Endothelial cell of umbilical vein (primary cell): ENCODE measurements around the gene FAM117B. TPM values are rescaled to one million over a fixed set of nuclear protein-coding genes. Genes with fewer than 3 reads are reported as not detected.
"Not testable (repeated sequence)": the region's sequence is repeated elsewhere in the genome, so short reads cannot be mapped to it uniquely, and the experiment has no call there.

Experiments
- BruUV-seq: library from RNA; stranded (reverse); fragments of 400-500 nt; replicated peaks from 2 replicates; lab custom pipeline; 2021; lab: Mats Ljungman, UMichigan
- CTCF ChIA-PET: fragments of 300-600, 350-600 bp; sonication (Branson Sonifier 250); formaldehyde crosslinking; loops from one replicate; lab custom pipeline; 2021; ENCODE audit warnings: antibody characterized with exemption, inconsistent platforms; lab: Charles Lee
- POLR2A ChIA-PET: fragments of 300-600, 350-600 bp; sonication (Branson Sonifier 250); formaldehyde crosslinking; loops from one replicate; lab custom pipeline; 2021; ENCODE audit warnings: antibody characterized with exemption, inconsistent platforms; lab: Charles Lee
- DNase-seq: peaks from one replicate; pipeline ENCODE4 v3.0.0-alpha.2; 2011; ENCODE audit warnings: low read depth, low spot score
- FAIRE-seq: peaks from 2 replicates; lab custom pipeline; 2011; peaks lifted over from hg19 to GRCh38; lab: Jason Lieb, UNC
- H2AFZ ChIP-seq: 2 replicates; pipeline ENCODE4 v1.6.0; 2012; ENCODE audit warnings: low read depth, low read length, control low read depth, inconsistent platforms
- H3K27ac ChIP-seq: 2 replicates; pipeline ENCODE4 v1.5.1; 2011; ENCODE audit warnings: low read depth, mild to moderate bottlenecking, control low read depth, low read length, moderate library complexity; ENCODE audit not compliant: insufficient read depth
- H3K27me3 ChIP-seq, 2 experiments: 2 replicates each; pipeline versions ENCODE4 v1.6.0 to v1.6.1; 2011; ENCODE audit warnings: low read length in 2 of 2, mixed read lengths in 1 of 2; ENCODE audit not compliant: control insufficient read depth in 2 of 2, insufficient read depth in 2 of 2
- H3K36me3 ChIP-seq, 2 experiments: 2 replicates in 1 of 2; 3 replicates in 1 of 2; pipeline ENCODE4 v1.5.1; 2011; ENCODE audit warnings: low read length in 2 of 2, mild to moderate bottlenecking in 1 of 2, moderate library complexity in 1 of 2; ENCODE audit not compliant: control insufficient read depth in 2 of 2, insufficient read depth in 2 of 2; ENCODE audit errors: extremely low read depth in 1 of 2
- H3K4me1 ChIP-seq: 3 replicates; pipeline ENCODE4 v1.5.1; 2011; ENCODE audit warnings: mild to moderate bottlenecking, low read length; ENCODE audit not compliant: control insufficient read depth, insufficient read depth; ENCODE audit errors: extremely low read depth
- H3K4me2 ChIP-seq: 2 replicates; pipeline ENCODE4 v1.6.1; 2011; ENCODE audit warnings: low read length, control low read depth, mixed read lengths; ENCODE audit not compliant: insufficient read depth
- H3K4me3 ChIP-seq, 3 experiments: fragments of 200-600 bp in 1 of 3; sonication (generic), shearing (Covaris generic) in 1 of 3; replicated peaks in 1 of 3; 2 replicates each; pipeline ENCODE4 v1.5.1; 2011 to 2016; ENCODE audit warnings: control low read depth in 3 of 3, low read length in 3 of 3, mild to moderate bottlenecking in 2 of 3, inconsistent platforms in 1 of 3, low read depth in 1 of 3, moderate library complexity in 1 of 3; ENCODE audit not compliant: insufficient read depth in 1 of 3
- H3K79me2 ChIP-seq: 2 replicates; pipeline ENCODE4 v1.6.0; 2012; ENCODE audit warnings: low read length, inconsistent platforms; ENCODE audit not compliant: control insufficient read depth, insufficient read depth
- H3K9ac ChIP-seq: replicated peaks from 2 replicates; pipeline ENCODE3; 2011; ENCODE audit warnings: low read length, control low read depth; ENCODE audit not compliant: insufficient read depth; ENCODE audit errors: extremely low read depth
- H3K9me1 ChIP-seq: replicated peaks from 3 replicates; pipeline ENCODE4 v1.6.0; 2011; ENCODE audit warnings: mild to moderate bottlenecking, low read length; ENCODE audit not compliant: control insufficient read depth, insufficient read depth; ENCODE audit errors: extremely low read depth
- H3K9me3 ChIP-seq: replicated peaks from 2 replicates; pipeline ENCODE4 v1.5.1; 2012; ENCODE audit warnings: low read length, inconsistent platforms; ENCODE audit not compliant: control insufficient read depth, insufficient read depth
- H4K20me1 ChIP-seq: replicated peaks from 2 replicates; pipeline ENCODE3; 2011; ENCODE audit warnings: mild to moderate bottlenecking, low read length; ENCODE audit not compliant: control insufficient read depth, insufficient read depth; ENCODE audit errors: extremely low read depth
- CTCF ChIP-seq, 2 donors: IDR thresholded peaks; 1 replicate in 1 of 2; 2 replicates in 1 of 2; pipeline ENCODE4 v1.5.1; 2011; ENCODE audit warnings: low read length in 2 of 2, mild to moderate bottlenecking in 2 of 2, moderate library complexity in 2 of 2, control low read depth in 1 of 2, inconsistent platforms in 1 of 2, low read depth in 1 of 2; ENCODE audit not compliant: insufficient read depth in 1 of 2; ENCODE audit errors: extremely low read depth in 1 of 2
- EZH2 ChIP-seq: IDR thresholded peaks from 2 replicates; pipeline ENCODE4 v1.6.1; 2012; ENCODE audit warnings: borderline replicate concordance, low read depth, mild to moderate bottlenecking, moderate library complexity, low read length, inconsistent platforms; ENCODE audit not compliant: severe bottlenecking
- FOS ChIP-seq: IDR thresholded peaks from 2 replicates; pipeline ENCODE4 v1.6.1; 2011; ENCODE audit warnings: mild to moderate bottlenecking, low read length, moderate library complexity, borderline replicate concordance; ENCODE audit not compliant: insufficient read depth
- GATA2 ChIP-seq: IDR thresholded peaks from 2 replicates; pipeline ENCODE4 v1.7.0; 2011; ENCODE audit warnings: low read depth, mild to moderate bottlenecking, moderate library complexity, mixed read lengths, low read length; ENCODE audit not compliant: insufficient read length, insufficient read depth
- JUN ChIP-seq: IDR thresholded peaks from 2 replicates; pipeline ENCODE4 v1.6.1; 2011; ENCODE audit warnings: borderline replicate concordance, low read depth; ENCODE audit not compliant: insufficient read length, insufficient read depth
- MAX ChIP-seq: IDR thresholded peaks from 2 replicates; pipeline ENCODE4 v1.6.1; 2011; ENCODE audit not compliant: insufficient read depth, insufficient read length
- MYC ChIP-seq: IDR thresholded peaks from one replicate; pipeline ENCODE4 v1.6.1; 2011; ENCODE audit warnings: mild to moderate bottlenecking, low read depth, low read length
- POLR2A ChIP-seq: IDR thresholded peaks from 2 replicates; pipeline ENCODE4 v1.6.1; 2012; ENCODE audit warnings: low read depth, mild to moderate bottlenecking, control low read depth, low read length
- POLR2AphosphoS5 ChIP-seq: IDR thresholded peaks from 2 replicates; pipeline ENCODE4 v1.6.1; 2012; ENCODE audit warnings: low read depth, mild to moderate bottlenecking, control low read depth, low read length, moderate library complexity; ENCODE audit not compliant: insufficient read depth
- dilution Hi-C: fragments of 300-500 bp; cut with MboI; formaldehyde crosslinking; loops from one replicate; pipeline ENCODE4 v1.15.0; 2019; ENCODE audit warnings: low sequenced_read_pairs; ENCODE audit not compliant: extremely low pct_ligation_motif_present
- intact Hi-C: fragments of 100-400 bp; cut with micrococcal nuclease; formaldehyde crosslinking; loops from one replicate; pipeline ENCODE4 v1.10.0; 2022
- polyA plus RNA-seq, 4 experiments: library from polyadenylated mRNA; depleted of rRNA in 3 of 4; stranded (reverse) in 3 of 4; unstranded in 1 of 4; fragments of >200 nt; gene quantifications; 2 replicates each; pipeline versions ENCODE4 v1.2.1 to v1.2.3, GENCODE V29; 2011 to 2012; ENCODE audit warnings: missing spikeins in 1 of 4
- total RNA-seq: library from RNA; stranded (reverse); gene quantifications from 2 replicates; pipeline ENCODE4 v1.2.3, GENCODE V29; 2021

The FAM117B gene
- total and polyA plus RNA-seq, 2 donors (not counting 3 experiments of a cell fraction or from before 2014, with no cell fraction given) = 1.3 to 7.0 TPM

GRCh38 chr2:202797944-202798343 is 163.2 kb downstream of the FAM117B start:
- no peak for DNase-seq
- ChIA-PET CTCF (interaction anchor here (0.8 to 1.5 kb wide), 2 partner anchors 11 to 73 kb away, joined by 3 to 6 read pairs; no protein-coding TSS in a partner anchor), POLR2A (no interaction called here)
- intact Hi-C loops (no loop called here), dilution Hi-C loops (no loop called here)
- Histone ChIP-seq H3K4me1 (no peaks in the 10 kb centered on the region), H3K4me2 (no peak overlapping the region), H3K27ac (no peak overlapping the region), H4K20me1 (no peaks in the 10 kb centered on the region), H3K9me3 (no peaks in the 10 kb centered on the region), H3K9ac (no peak overlapping the region), H3K36me3 (no peaks in the 10 kb centered on the region), H3K79me2 (no peaks in the 10 kb centered on the region), H3K9me1 (no peaks in the 10 kb centered on the region), H3K27me3 (no peaks in the 10 kb centered on the region), H2AFZ (no peak overlapping the region), H3K4me3 (no peak overlapping the region)
- no TSS peak for BruUV-seq
- TF ChIP-seq GATA2 = no peak
- TF ChIP-seq POLR2AphosphoS5 = no peak
- no peak for TF ChIP-seq MAX
- TF ChIP-seq MYC = no peak
- TF ChIP-seq FOS = no peak
- TF ChIP-seq JUN = no peak
- TF ChIP-seq EZH2 = no peak
- no peak for TF ChIP-seq CTCF (IDR thresholded peaks at IDR 0.05; ENCODE audit: extremely low read depth in 1 of 2, insufficient read depth in 1 of 2, low read depth in 1 of 2, low read length in 2 of 2)
- no peak for TF ChIP-seq POLR2A
- no peak for FAIRE-seq

GRCh38 chr2:202805911-202806310 is 171.1 kb downstream of the FAM117B start:
- H3K27me3 ChIP-seq, H3K36me3 ChIP-seq, intact Hi-C loops, H3K79me2 ChIP-seq, BruUV-seq, dilution Hi-C loops, POLR2A ChIA-PET, H3K9me3 ChIP-seq, H4K20me1 ChIP-seq, H2AFZ ChIP-seq, H3K9ac ChIP-seq, H3K9me1 ChIP-seq, H3K27ac ChIP-seq, H3K4me3 ChIP-seq: not testable (repeated sequence)
- CTCF ChIA-PET = interaction anchor here (0.9 to 1.0 kb wide), 2 partner anchors 19 to 217 kb away, joined by 3 to 4 read pairs; no protein-coding TSS in a partner anchor
- peak overlapping the region; percentile 1 for H3K4me2 ChIP-seq
- H3K4me1 ChIP-seq = peaks cover 15% of the 10 kb centered on the region
- DNase-seq (peak; percentile 71), FAIRE-seq (peak; percentile 78)
